Endothelial cell of umbilical vein (primary cell): ENCODE data around the gene STRN3.

Source experiments
- EZH2 ChIP-seq: IDR thresholded peaks from 2 replicates; pipeline ENCODE4 v1.6.1; 2012; ENCODE audit warnings: borderline replicate concordance, low read depth, mild to moderate bottlenecking, moderate library complexity, low read length, inconsistent platforms; ENCODE audit not compliant: severe bottlenecking
- FOS ChIP-seq: IDR thresholded peaks from 2 replicates; pipeline ENCODE4 v1.6.1; 2011; ENCODE audit warnings: mild to moderate bottlenecking, low read length, moderate library complexity, borderline replicate concordance; ENCODE audit not compliant: insufficient read depth
- JUN ChIP-seq: IDR thresholded peaks from 2 replicates; pipeline ENCODE4 v1.6.1; 2011; ENCODE audit warnings: borderline replicate concordance, low read depth; ENCODE audit not compliant: insufficient read length, insufficient read depth
- MYC ChIP-seq: IDR thresholded peaks from one replicate; pipeline ENCODE4 v1.6.1; 2011; ENCODE audit warnings: mild to moderate bottlenecking, low read depth, low read length
- POLR2A ChIP-seq: IDR thresholded peaks from 2 replicates; pipeline ENCODE4 v1.6.1; 2012; ENCODE audit warnings: low read depth, mild to moderate bottlenecking, control low read depth, low read length
- POLR2AphosphoS5 ChIP-seq: IDR thresholded peaks from 2 replicates; pipeline ENCODE4 v1.6.1; 2012; ENCODE audit warnings: low read depth, mild to moderate bottlenecking, control low read depth, low read length, moderate library complexity; ENCODE audit not compliant: insufficient read depth
- TF ChIP-seq, protein P1 (sequence below), 2 donors: IDR thresholded peaks; 1 replicate in 1 of 2; 2 replicates in 1 of 2; pipeline ENCODE4 v1.5.1; 2011; ENCODE audit warnings: low read length in 2 of 2, mild to moderate bottlenecking in 2 of 2, moderate library complexity in 2 of 2, control low read depth in 1 of 2, inconsistent platforms in 1 of 2, low read depth in 1 of 2; ENCODE audit not compliant: insufficient read depth in 1 of 2; ENCODE audit errors: extremely low read depth in 1 of 2
- TF ChIP-seq, protein P2 (sequence below): IDR thresholded peaks from 2 replicates; pipeline ENCODE4 v1.6.1; 2011; ENCODE audit not compliant: insufficient read depth, insufficient read length

DNA sequence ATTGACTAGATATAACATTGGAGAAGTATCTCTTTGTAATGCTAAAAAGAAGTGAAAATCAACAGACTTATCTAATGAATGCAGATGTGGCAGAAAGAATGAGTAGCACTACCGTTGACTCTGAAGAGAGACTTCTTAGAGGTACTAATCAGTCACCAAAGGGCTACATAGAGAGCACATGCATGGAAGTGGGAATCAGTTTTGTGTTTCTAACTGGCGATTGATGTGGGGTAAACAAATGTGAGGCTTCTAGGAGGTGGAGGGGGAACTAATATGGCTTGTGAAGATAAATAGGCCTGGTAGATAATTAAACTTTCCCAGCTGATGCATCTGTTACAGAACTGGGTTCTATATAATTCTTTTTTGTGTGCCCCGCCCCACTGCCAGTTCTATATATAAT is 141.3 kb downstream of the STRN3 start:
- TF ChIP-seq MYC (no peak), JUN (no peak), POLR2A (no peak), POLR2AphosphoS5 (no peak), EZH2 (no peak), FOS (no peak)
- TF ChIP-seq, protein P1, sequence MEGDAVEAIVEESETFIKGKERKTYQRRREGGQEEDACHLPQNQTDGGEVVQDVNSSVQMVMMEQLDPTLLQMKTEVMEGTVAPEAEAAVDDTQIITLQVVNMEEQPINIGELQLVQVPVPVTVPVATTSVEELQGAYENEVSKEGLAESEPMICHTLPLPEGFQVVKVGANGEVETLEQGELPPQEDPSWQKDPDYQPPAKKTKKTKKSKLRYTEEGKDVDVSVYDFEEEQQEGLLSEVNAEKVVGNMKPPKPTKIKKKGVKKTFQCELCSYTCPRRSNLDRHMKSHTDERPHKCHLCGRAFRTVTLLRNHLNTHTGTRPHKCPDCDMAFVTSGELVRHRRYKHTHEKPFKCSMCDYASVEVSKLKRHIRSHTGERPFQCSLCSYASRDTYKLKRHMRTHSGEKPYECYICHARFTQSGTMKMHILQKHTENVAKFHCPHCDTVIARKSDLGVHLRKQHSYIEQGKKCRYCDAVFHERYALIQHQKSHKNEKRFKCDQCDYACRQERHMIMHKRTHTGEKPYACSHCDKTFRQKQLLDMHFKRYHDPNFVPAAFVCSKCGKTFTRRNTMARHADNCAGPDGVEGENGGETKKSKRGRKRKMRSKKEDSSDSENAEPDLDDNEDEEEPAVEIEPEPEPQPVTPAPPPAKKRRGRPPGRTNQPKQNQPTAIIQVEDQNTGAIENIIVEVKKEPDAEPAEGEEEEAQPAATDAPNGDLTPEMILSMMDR (IDR thresholded peaks at IDR 0.05; ENCODE audit: extremely low read depth in 1 of 2, insufficient read depth in 1 of 2, low read depth in 1 of 2, low read length in 2 of 2), result no peak
- TF ChIP-seq, protein P2, sequence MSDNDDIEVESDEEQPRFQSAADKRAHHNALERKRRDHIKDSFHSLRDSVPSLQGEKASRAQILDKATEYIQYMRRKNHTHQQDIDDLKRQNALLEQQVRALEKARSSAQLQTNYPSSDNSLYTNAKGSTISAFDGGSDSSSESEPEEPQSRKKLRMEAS, result no peak
